Central memory CD4-positive, alpha-beta T cell (primary cell): ENCODE measurements around the gene P3H3.
A peak's percentile ranks its signal among the peaks of the same experiment; 100 is the strongest.

Experiments
- DNase-seq: peaks from one replicate; pipeline ENCODE4 v3.0.0; 2022

The P3H3 gene

DNA sequence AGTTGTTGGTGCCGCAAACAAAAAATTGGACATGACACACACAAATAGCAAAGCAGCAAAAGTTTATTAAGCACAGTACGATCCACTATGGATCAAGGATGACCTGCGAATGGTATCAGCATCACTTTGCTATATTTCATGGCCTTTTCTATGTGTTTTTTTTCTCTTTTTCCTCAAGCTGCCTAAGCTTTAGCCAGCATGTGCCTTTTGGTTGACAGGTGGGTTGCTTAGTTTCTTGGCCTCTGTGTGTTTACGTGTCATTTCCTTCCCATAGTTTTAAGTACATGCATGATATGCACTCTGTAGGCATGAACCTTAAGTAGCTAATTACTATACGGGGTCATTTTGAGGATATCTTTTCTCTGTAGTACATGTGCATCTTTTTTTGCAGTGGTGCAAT lies 29.1 kb upstream of the P3H3 start:
- DNase-seq = no peak

DNA sequence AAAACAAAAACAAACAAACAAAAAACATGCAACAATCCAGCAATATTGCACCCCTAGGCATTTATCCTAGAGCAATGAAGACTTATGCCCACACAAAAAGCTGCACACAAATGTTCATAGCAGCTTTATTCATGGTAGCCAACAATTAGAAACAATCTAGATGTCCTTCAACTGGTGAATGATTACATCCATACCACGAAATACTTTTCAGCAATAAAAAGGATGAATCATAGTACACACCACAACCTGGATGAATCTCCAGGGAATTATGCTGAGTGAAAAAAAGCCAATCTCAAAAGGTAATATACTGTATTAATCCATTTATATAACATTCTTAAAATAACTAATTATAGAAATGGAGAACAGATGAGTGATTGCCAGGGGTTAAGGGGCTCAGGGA lies 21.0 kb upstream of the P3H3 start:
- DNase-seq = no peak

DNA sequence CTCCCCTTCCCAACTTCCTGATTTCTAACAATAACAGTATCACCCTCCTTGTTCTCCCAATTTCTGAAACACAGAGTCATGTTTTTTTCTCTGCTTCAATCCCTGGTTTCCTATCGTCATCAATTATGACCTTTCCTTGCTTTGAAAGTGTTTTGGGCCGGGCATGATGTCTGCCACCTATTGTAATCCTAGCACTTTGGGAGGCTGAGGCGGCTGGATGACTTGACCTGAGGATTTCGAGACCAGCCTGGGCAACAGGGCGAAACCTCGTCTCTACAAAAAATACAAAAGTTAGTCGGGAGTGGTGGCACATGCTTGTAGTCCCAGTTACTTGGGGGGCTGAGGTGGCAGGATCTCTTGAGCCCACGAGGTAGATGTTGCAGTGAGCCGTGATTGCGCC lies 19.2 kb upstream of the P3H3 start:
- DNase-seq = no peak

- DNase-seq = no peak
These were observed 17.4 kb upstream of the P3H3 start for GRCh38 chr12:6810758-6811157.

DNA sequence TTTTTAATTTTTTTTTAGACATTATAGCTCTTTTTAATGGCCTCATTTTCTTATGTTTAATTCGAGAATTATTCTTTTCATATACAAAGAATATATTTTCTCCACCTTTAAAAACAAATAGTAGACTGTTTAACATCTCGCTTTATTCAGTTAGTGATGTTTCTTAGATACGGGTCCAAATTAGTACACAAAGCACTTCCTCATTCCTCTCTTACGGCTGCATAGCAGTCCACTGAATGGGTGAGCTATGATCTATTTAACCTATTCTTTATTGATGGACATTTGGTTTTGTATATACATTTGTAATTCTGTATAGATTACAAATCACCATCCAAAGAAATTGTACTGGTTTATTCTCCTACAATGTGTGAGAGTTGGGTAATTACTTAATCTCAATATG lies 14.8 kb upstream of the P3H3 start:
- no peak for DNase-seq

DNA sequence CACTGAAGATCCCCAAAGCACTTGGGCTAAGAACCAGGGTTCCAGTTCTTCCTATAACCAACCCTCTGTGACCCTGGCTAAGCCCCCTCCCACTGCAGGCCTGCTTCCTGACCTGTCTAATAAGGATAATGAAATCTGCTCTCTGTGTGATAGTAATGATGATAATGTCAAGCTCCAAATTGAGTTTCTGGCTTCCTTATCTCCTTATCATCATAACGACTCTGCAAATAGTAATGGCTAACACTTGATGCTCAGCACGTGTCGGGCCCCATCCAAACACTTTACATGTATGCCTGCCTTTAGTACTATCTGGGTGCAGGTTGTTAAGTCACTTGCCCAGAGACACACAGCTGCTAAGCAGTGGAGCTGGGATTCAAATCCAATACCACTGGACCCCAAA lies 11.6 kb upstream of the P3H3 start:
- no peak for DNase-seq

GRCh38 chr12:6817098-6817497 lies 11.1 kb upstream of the P3H3 start:
- DNase-seq = no peak

DNA sequence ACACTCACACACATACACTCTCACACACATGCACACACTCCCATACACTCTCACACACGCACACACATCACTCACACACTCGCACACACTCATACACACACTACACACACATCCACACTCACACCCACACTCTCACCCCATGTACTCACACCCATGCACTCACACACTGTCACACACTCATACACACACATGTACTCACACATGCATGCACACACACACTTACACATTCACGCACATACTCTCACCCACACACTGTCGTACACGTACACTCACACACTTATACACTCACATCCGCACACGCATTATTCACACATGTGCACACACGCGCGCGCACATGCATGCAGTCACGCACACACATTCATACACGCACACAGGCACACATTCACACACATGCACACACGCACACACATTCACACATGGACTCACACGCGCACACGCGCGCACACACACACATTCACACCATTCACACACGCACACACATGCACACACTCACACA lies 10.5 kb upstream of the P3H3 start:
- DNase-seq = no peak

DNA sequence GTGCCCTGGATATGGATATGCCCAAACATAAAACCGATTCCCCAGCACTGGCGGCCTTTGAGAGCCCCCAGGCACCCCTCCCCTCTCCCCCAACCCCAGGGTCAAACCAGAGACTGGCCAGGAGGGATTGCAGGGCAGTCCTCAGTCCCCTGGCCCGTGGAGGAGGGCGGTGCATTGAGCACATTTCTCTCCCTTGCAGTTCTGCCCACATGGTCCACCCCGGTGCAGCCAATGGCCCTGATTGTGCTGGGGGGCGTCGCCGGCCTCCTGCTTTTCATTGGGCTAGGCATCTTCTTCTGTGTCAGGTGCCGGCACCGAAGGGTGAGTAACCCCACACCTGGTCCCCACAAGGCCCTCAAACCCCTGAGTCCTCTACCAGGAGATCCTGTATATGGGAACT lies 10.0 kb upstream of the P3H3 start:
- DNase-seq = no peak

DNA sequence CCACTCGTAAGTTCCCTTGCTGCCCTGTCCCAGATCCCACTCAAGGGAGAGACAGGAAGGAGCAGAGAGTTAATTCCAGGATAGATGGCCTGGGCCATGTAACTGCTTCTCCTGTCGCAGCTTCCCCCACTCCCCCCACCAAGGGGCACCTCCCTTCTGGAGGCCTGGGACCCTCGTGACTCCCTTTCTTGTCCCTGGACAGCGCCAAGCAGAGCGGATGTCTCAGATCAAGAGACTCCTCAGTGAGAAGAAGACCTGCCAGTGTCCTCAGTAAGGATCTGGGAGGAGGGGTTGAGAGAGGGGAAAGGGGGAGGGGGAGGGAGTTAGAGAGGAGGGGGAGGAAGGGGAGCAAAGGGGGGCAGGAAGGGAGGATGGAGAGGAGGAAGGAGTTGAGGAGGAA lies 9.6 kb upstream of the P3H3 start:
- no peak for DNase-seq

DNA sequence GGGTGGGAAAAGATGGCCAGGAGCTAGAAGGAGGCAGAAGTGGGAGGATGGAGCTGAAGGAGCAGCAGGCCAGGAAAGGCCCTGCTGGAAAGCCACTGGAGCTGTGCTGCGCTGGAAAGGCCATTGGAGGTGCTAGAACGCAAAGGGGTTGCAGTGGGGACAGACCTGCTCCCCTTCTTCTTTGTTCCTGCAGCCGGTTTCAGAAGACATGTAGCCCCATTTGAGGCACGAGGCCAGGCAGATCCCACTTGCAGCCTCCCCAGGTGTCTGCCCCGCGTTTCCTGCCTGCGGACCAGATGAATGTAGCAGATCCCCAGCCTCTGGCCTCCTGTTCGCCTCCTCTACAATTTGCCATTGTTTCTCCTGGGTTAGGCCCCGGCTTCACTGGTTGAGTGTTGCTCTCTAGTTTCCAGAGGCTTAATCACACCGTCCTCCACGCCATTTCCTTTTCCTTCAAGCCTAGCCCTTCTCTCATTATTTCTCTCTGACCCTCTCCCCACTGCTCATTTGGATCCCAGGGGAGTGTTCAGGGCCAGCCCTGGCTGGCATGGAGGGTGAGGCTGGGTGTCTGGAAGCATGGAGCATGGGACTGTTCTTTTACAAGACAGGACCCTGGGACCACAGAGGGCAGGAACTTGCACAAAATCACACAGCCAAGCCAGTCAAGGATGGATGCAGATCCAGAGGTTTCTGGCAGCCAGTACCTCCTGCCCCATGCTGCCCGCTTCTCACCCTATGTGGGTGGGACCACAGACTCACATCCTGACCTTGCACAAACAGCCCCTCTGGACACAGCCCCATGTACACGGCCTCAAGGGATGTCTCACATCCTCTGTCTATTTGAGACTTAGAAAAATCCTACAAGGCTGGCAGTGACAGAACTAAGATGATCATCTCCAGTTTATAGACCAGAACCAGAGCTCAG lies 8.8 kb upstream of the P3H3 start:
- no peak for DNase-seq

DNA sequence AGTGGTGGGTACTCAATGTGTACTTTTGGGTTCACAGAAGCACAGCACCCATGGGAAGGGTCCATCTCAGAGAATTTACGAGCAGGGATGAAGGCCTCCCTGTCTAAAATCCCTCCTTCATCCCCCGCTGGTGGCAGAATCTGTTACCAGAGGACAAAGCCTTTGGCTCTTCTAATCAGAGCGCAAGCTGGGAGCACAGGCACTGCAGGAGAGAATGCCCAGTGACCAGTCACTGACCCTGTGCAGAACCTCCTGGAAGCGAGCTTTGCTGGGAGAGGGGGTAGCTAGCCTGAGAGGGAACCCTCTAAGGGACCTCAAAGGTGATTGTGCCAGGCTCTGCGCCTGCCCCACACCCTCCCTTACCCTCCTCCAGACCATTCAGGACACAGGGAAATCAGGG lies 8.0 kb upstream of the P3H3 start:
- no peak for DNase-seq

DNA sequence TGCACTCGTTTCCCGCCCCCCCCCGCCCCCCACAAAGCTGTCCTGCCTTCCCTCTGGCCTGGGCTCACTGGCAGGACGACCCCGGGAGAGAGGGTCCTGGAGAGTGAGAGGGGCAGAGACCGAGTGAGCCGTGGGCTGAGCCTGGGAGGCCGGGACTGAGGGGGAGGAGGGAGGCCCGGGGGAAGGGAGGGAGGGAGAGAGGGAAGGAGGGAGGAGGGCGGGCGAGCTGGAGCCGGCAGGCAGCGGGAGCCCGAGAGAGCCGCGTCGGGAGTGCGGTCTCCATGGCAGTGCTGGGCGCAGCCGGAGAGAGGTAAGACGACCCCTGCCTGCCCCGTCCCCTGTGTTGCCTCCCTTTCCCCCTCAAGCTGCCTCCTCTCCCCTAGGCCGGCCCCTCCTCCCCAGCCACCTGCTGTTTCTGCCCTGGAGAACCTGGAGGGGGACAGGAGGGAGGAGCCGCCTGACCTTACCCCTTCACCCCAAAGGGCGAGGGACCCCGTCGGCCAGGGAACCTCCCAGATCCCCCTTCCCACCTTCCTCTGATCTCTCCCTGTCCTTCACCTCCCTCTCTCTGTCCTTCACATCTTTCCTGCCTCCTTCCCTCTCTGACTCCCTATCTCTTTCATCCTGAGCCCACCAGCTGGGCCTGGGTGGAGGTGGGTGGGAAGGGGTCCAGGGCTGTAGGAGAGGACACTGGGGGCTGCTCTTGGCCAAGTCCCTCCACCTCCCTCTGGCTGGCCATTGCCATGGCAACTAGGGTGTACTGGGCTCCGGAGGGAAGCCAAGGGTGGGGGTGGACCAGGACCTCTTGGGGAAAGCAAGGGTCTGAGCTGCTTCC lies 6.4 kb upstream of the P3H3 start, which contains the start of gene GPR162:
Gene GPR162, plus strand, starts transcription at position 231 of the 835 bp plus-strand sequence. CDS start 2,078 bp downstream, outside the sequence.
- no peak for DNase-seq

GRCh38 chr12:6822426-6823135 lies 5.6 kb upstream of the P3H3 start:
- no peak for DNase-seq

- DNase-seq = no peak
These were observed 4.8 kb upstream of the P3H3 start for GRCh38 chr12:6823182-6824084.

DNA sequence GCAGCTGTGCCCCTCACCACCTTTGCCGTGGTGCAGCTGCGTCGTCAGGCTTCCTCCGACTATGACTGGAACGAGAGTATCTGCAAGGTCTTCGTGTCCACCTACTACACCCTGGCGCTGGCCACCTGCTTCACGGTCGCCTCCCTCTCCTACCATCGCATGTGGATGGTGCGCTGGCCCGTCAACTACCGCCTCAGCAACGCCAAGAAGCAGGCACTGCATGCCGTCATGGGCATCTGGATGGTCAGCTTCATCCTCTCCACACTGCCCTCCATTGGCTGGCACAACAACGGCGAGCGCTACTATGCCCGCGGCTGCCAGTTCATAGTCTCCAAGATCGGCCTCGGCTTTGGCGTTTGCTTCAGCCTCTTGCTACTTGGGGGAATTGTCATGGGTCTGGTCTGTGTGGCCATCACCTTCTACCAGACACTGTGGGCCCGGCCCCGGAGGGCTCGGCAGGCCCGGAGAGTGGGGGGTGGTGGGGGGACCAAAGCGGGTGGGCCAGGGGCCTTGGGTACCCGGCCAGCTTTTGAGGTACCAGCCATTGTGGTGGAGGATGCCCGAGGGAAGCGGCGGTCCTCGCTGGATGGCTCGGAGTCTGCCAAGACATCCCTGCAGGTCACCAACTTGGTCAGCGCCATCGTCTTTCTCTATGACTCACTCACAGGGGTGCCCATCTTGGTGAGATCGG lies 4.0 kb upstream of the P3H3 start:
- no peak for DNase-seq

DNA sequence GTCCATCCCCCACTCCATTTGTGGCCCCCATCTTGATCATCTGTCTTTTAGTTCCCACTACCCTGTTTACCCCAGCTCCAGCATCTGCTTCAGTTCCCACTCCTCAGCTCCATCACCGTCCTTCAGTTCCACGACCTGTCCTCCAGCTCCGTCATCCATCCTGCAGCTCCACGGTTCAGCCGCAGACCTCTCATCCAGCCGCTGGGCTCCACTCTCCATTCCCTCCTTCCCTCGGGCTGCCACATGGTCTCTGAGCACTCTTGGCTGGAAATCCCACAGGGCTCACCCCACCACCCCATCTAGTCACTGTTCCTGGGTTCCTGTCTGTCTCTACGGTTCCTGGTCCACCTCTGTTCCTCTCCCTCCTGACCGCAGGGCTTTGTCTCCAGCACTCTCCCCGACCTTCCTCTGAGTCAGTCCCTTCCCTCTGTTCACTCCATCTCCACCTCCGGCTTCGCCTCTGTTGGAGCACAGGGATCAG lies 3.3 kb upstream of the P3H3 start:
- DNase-seq = no peak

- peak; percentile 69 for DNase-seq
These were observed 2.6 kb upstream of the P3H3 start for GRCh38 chr12:6825398-6826124.

- DNase-seq = no peak
These were observed 2.0 kb upstream of the P3H3 start for GRCh38 chr12:6826125-6826733.
